Astrocyte of the hippocampus (primary cell): ENCODE data around the gene IL21R.
A peak's percentile ranks its signal among the peaks of the same experiment; 100 is the strongest.
"Not testable (repeated sequence)": the region's sequence is repeated elsewhere in the genome, so short reads cannot be mapped to it uniquely, and the experiment has no call there.

Source experiments
- DNase-seq: peaks from one replicate; pipeline ENCODE4 v3.0.0; 2011; ENCODE audit warnings: low read depth, low spot score

Gene IL21R

DNA sequence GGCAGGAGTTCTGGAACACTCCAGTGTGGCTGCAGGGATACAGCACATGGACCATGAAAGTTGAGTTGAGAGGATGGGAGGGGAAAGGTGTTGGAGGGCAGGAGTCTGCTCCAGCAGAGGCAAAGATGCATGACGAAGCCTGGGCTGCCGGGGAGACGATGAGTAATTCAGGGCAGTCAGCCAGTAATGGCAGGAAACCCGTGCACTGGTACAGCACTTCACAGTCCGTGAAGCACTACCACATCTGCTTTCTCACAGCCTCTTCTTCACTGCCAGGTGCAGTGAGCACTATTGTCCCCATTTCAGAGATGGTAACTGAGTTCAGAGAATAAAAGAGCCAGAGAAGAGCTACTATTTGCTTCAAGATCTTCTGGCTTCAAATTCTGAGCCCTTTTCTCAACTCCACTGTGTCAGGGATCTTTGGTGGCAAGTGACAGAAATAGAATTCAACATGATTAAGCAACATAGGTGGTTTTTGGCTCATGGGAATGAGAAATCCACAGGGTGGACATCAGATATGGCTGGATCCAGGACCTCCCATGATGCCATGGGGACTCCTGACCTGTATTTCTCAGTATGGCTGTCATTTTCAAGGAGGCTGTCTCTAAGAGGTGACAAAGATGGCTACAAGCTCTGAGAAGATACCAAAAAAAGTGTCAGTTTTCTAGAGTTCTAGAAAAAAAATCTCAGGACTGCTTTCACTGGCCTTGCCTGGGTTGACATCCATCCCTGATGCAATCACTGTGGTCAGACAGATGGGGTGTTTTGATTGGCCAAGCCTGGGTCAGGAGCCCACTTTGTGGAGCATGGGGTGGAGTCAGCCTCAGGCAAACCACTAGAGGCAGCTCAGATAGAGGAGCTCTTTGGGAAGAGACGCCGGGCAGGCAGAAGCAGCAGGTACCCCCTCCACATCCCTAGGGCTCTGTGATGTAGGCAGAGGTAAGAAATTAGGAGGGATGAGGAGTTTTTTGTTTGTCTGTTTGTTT lies 24.7 kb downstream of the IL21R start:
- peak; percentile 89 for DNase-seq

- DNase-seq: no peak
These were observed 25.6 kb downstream of the IL21R start for GRCh38 chr16:27427538-27427937.

GRCh38 chr16:27428026-27428785 lies 26.2 kb downstream of the IL21R start:
- no peak for DNase-seq

- DNase-seq: no peak
These were observed 27.4 kb downstream of the IL21R start for GRCh38 chr16:27429330-27429871.

DNA sequence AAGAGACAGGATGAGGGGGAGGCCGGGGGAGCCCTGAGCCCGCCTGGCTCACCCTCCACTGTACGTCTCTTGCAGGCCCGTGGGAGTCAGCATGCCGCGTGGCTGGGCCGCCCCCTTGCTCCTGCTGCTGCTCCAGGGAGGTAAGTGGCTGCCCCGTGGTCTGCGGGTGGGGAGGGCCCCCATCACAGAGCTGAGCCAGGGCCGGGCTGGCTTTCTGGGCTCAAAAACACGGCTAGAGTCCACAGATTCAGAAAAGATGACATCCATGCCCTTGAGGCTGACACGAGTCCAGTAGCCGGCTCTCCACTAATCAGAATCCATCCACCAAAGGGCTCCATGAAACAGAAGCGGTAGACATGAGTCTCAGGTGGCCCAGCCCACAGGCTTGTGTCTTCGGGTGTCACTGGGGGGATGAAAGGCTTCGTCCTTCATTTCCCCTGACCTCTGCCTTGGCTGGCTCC lies 28.0 kb downstream of the IL21R start:
- DNase-seq: no peak

GRCh38 chr16:27430512-27430911 lies 28.5 kb downstream of the IL21R start:
- DNase-seq: no peak

- no peak for DNase-seq
These were observed 29.0 kb downstream of the IL21R start for GRCh38 chr16:27430923-27431484.

DNA sequence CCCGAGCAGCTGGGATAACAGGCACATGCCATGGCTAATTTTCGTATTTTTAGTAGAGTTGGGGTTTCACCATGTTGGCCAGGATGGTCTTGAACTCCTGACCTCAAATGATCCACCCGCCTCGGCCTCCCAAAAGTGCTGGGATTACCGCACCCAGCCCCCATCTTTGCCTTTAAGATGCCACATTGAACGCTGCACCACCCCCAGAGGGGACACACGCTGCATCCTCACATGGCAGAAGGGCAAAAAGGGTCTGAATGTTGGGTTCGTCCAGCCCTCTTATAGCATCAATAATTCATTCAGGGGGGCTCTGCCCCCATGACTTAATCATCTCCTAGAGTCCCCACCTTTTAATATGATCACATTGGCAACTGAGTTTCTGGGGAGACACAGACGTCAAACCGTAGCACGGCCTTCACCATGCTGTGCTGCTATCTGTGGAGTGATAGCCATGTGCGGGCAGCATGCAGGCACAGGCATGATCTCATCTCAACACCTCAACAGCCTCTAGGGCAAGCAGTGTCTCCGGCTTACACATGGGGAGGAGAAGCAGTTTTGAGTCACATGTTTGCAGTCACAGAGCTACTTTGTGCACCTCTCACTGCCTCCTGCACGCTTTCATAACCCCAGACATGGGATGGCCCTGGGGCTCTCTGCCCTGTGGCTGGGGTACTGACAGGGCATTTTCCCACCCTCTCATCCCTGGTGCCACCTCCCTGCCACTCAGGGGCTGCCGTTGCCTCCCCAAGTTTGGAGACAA lies 30.0 kb downstream of the IL21R start:
- DNase-seq: no peak

DNA sequence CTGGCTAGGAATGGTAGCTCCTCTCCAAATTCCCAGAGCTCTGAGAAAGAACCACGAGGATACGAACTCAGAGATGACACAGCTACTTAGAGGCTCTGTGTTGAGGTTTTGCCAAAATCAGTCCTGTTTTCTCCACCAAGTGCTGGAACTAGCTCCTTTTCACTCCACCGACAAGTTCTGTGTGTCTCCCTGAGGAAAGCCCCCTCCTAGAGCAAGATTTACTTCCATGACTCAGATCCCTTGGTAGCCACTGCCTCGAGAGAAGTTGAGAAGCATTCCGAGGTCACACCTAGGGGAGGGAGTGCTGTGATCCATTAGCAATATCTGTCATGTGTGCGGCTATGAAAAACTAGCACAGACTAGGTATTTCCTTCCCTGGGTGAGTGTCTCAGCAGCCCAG lies 30.6 kb downstream of the IL21R start:
- peak; percentile 66 for DNase-seq

GRCh38 chr16:27433191-27433590 lies 31.2 kb downstream of the IL21R start:
- not testable (repeated sequence) for DNase-seq

DNA sequence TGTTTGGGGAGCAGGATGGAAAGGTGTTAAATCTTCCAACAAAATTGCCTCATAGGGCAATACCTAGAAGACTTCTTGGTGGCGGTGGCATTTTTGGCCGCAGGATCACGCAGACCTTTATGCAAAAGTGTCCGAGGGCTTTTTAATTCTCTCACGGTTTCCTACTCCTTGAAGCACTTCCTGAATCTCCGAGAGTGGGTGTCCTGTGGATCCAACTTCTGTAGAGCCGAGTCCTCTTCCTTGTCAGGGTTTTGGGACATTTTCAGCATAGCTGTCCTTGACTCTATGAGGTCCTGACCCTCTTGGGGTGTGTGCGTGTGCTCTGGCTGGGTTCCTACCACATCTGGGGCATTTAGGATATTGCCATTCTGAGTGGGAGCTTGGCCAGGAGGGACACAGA lies 31.7 kb downstream of the IL21R start:
- no peak for DNase-seq

GRCh38 chr16:27434141-27435051 lies 32.4 kb downstream of the IL21R start:
- DNase-seq: no peak

- DNase-seq: not testable (repeated sequence)
These were observed 33.2 kb downstream of the IL21R start for GRCh38 chr16:27435146-27435545.

- DNase-seq: no peak
These were observed 34.1 kb downstream of the IL21R start for GRCh38 chr16:27436065-27436464.

- no peak for DNase-seq
These were observed 35.1 kb downstream of the IL21R start for GRCh38 chr16:27436921-27437650.

GRCh38 chr16:27437946-27438345 lies 36.0 kb downstream of the IL21R start:
- DNase-seq: no peak

DNA sequence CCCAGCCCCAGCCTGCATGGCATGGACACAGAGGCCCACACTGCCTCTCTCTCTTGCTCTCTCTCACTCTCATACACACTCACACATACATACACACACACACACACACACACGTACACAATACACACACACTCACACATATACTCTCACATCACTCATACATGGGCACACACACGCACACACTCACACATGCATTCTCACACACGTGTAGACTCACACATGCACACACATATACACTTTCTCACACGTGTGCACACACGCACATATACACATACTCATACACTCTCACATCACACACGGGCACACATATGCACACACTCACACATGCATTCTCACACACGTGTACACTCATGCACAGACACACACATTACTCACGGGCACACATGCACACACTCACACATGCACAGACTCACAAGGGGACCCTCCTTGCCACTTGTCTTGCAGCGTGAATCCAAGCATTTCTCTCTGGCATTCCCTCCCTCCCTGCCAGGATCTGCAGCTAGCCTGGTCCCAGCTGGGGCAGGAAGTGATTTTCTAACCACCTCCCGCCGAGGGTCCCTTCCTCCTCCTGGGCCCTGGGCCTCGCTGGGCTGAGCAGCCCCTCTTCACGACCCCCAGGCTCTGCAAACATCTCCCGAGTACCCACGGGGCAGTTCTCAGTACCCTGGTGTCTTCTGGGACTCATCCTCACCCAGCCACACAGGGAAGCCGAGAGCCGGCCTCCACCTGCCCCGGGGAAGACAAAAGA lies 37.5 kb downstream of the IL21R start:
- no peak for DNase-seq

DNA sequence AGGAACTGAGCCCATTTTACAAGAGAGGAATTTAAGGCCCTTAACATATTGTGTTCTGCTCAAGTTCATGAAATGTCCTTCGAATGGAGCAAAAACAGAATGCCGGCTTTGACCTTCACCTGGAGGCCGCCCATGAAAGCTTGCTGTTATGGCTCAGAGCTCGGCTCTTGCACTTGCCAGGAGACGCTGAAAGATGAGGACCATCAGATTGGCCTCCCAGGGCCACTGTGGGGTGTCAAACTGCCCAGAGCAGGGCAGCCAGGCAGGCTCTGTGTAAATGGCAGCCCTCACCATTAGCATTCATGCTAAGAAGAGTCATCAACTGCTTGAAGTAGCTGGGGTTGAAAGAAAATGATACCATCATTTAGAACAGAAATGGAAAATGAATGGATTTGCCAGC lies 39.3 kb downstream of the IL21R start:
- DNase-seq: no peak

- no peak for DNase-seq
These were observed 40.0 kb downstream of the IL21R start for GRCh38 chr16:27441998-27442397.
